Stimulated activated CD8-positive, alpha-beta memory T cell treated with anti-CD3 and anti-CD28 coated beads, Interleukin-15, amount 100 ng/mL, for 4 hours (primary cell): ENCODE measurements around the gene RGS6.

Source experiments
- DNase-seq, 2 donors: peaks; one replicate each; pipeline ENCODE4 v3.0.0-alpha.2; 2020; ENCODE audit warnings: low read depth in 2 of 2

Gene RGS6

DNA sequence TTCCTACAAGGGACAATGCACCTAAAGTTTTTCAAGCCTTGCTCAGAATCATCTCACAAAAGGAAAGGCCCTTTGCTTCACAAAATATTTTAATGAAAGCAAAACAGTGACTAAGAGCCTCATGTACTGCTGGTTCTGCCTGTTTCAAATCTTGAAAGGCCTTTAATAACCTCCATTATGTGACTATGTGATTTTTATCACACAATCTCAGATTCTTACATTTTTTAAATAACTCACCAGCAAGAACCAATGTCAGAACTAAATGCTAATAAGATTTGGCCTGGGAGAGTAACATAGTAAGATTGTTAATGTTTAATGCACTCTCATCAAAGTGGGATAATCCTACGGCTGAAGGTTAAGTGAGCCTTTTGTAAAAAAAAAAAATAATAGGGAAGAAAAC lies 378.9 kb downstream of the RGS6 start:
- no peak for DNase-seq

DNA sequence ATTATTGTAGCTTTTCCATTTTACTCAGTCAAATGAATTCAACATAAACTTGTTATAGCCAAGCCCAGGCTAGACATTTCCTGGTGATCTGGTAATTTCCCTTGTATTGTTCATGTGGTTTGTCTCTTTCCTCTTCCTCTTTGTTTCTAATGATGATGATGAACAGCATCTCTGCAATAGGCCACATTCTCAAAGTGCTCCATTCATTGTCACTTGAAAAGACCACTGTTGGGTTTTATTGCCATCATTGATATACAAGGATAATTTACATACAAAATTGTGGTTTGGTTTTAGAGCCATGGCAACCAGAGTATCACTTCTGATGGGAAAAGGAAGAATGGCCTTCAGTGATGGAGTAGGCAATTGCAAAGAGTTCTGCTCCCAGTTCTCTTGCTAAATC lies 379.3 kb downstream of the RGS6 start:
- DNase-seq = no peak

DNA sequence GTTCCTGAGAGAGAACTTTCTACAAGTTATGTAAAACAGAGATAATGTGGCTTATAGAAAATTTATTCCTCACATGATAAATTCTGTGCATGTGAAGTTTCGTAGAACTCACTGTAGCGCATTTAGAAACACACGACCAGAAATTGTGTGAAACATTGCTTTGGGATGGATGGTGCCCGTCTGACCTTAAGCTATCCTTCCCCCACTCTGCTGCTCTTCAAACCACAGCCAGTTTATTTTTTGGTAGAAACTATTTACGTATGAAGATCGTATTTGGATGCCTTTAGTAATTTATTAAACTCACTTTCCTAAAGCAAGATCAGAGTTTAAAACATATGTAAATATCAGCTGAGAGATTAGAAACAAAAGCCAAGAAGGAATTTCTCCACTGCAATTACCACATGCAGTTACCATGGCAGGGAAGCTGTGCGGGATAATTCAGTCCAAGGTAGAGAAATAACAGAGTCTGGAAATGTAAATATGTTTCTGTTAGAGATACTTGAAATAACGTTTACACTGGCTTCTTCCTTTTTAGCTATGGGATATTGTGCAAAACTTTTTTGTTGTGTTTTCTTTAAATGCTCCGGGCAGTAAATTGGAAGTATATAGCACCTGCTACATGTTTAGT lies 382.7 kb downstream of the RGS6 start:
- no peak for DNase-seq

DNA sequence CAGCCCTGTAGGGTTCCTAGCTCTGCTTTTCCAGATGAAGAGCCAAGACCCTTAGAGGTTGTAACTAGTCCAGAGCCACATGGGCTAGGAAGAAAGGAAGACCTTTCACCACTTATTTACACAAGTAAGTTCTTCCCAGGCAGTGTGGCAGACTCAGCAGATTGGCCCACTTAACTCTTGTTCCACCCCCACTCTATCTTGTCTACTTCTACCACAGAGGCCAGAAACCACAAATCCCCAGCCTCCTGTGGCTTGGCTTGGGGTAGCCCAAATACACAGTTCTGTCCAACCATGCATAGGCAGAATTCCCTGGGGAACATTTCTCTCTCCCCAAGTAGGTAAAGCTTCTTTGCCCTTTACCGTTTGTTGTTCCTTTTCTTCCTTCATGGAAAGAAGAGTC lies 383.5 kb downstream of the RGS6 start:
- DNase-seq = no peak

DNA sequence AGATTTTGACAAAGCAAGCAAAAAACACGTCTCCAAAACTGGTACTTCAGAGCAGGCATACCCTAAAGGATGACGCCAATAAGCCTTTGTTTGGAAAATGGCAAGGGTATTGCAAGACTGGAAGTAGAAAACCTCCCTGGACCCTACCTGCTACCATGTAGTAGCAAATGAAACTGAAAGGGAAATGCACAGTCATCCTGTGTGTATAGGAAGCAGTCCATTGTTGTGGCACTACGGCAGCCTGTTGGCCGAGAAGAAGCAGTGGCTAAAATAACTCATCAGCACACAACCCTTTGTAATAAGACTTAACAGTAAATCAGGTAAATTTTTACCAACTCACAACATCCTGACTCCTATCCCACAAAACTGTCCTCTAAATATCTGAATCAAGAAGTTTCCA lies 386.4 kb downstream of the RGS6 start:
- no peak for DNase-seq

DNA sequence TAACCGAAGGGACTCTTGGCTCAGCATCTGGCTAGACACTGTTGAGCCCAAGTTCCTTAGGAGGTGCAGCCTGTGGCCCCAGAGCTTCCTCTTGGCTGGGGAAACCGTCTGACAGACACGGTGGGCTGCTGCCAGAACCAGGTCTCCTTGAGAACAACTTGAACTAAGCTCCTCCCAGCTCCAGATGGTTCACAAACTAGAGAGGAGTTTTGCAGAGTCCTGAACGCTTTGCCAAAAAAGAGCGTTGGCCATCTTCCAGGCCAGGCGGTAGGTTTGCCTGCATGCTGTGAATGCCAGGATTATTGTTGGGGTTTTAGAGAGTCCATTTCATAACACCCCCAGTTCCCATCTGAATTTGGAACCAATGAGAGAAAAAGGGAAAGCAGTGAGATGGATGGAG lies 399.8 kb downstream of the RGS6 start:
- DNase-seq = no peak

DNA sequence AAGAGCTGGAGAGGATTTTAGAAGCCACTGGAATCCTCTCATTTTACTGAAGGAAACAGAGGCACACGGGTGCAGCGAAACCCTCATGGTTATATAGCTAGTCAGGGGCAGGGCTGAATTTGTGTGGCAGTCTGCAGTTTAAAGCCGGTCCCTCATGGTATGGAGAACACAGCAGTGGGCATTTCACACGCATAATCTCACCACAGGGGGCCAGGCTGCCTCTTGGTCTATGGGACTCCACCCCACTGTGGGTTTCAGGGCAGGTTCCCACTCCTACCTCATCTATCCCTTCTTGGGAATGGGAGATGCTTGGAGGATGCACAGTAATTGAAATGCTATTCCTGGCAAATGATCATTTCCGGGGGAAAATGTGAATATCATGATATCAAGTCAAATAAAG lies 400.6 kb downstream of the RGS6 start:
- no peak for DNase-seq

DNA sequence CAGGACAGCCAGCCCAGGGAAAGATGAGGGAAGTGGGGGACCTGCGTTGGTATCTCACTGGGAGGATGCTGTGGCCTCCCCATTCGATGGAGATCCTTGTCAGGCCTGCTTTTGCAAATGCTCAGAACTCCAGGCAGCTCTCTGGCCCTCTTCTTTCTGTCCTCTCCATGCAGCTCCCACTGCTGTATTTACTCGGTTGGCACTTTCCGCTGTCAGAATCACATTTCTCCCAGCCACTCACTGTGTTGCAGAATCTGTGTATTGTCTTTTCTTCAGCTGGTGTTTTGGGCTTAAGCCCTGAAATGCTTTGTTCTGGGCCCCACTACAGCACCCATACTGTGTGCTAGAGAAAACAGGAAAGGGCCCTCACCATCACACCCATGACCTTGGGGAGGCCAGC lies 401.1 kb downstream of the RGS6 start:
- DNase-seq = no peak

DNA sequence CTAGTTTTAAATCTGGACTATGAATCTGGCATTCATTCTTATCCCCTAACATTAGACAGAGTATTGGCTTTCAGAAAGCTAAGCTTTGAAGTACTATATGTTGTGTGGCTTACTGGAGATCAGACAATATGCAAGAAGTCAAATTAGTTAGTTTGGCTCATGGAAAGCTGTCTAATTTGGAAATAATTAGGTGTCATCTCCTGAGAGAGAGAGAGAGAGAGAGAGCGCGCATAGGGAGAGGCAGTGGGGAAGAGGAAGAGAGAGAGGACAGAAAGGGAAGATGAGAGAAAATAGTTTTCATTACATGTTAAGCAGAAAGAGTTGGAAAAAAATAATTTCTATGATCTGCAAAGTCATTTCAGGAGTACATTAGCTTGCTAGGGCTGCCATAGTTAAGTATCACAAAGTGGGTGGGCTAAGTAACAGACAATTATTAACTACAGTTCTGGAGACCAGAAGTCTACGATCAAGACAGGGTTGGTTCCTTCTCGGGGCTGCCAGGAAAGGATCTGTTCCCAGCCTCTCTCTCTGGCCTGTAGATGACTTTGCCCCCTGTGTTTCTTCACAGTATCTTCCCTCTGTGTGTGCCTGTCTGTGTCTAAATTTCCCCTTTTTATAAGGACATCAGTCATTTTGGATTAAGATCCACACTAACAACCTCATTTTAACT lies 404.2 kb downstream of the RGS6 start:
- no peak for DNase-seq

DNA sequence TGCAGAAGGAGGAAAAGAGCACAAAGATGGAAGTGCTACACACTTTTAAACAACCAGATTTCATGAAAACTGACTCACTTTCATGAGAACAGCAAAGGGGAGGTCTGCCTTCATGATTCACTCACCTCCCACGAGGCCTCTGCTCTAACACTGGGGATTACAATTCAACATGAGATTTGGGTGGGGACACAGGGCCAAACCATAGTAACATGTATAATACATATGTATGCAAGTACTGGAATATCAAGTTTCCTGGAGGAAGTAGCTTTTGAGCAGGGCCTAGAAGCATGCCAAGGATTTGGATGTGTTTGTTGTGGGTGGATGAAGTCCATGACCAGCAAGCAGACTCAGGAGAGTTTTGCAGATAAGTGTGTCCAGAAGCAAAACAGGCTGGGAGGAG lies 409.0 kb downstream of the RGS6 start:
- no peak for DNase-seq

DNA sequence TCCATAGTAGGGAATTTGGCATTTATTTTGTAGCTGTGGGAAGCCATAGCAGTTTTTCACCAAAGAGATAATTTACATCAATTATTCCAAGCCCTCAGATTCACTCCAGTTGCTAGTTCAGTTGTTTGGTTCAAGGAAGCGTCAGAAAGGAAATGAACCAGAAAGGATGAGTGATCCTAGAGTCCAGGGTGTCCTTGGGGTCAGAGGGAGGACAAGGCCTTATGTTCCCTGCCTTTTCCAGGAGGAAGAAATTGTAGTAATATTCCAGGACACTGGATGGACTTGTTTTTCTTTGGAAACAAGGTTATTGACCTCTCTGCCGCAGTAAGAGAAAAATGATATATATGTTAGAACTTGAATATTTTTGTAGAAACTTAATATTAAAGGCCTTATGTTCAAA lies 409.5 kb downstream of the RGS6 start:
- no peak for DNase-seq

DNA sequence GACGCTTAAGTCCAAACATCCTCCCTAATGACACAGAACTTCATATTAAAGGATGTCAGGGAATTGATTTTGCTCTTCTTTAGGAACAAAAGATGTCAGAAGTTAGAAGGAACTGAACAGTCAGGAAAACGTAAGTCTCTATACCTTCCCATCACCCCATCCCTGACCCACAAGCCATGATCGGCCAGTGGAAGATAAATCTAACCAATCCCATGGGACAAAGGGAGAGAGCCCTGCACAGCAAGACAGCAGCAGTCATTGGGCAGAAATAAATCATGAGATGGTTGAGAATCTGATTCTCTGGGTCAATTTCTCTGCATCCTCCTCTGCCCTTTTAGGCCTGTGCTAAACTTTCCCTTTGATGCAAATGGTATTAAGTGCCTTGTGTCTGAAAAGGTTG lies 414.9 kb downstream of the RGS6 start:
- DNase-seq = no peak

DNA sequence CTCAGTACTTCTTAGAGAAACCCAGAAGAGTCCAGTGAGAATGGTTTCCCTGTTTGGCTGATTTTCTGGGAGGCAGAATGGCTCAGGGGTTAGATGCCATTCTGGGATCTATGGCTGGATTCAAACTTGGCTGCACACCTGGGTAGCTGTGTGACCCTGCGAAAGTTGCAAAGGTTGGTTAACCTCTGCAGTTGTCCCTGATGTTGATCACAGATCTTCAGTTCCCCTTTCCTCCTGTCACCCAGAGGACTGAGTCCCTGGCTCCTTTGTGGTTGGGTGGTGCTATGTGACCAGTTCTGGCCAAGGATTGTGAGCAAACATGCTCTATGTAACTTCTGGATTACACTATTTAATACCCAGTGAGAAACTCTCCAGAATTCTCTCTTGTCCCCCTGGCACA lies 418.0 kb downstream of the RGS6 start:
- no peak for DNase-seq

DNA sequence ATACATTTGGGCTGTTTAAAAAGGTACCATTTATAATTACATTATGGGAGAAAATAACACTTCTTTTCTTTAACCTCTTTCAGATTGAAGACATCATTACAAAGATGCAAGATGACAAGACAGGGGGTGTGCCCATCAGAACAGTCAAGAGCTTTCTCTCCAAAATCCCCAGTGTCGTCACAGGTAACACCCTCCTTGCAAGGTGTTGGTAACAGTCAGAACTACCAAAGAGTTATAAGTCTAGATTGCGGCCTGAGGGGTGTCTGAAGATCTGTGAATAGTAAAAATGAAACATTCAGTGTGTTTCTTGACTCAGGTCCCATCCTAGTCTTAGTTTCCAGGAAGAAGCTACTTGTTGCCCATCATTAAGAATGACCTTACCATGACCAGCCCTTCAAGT lies 419.8 kb downstream of the RGS6 start:
- no peak for DNase-seq

DNA sequence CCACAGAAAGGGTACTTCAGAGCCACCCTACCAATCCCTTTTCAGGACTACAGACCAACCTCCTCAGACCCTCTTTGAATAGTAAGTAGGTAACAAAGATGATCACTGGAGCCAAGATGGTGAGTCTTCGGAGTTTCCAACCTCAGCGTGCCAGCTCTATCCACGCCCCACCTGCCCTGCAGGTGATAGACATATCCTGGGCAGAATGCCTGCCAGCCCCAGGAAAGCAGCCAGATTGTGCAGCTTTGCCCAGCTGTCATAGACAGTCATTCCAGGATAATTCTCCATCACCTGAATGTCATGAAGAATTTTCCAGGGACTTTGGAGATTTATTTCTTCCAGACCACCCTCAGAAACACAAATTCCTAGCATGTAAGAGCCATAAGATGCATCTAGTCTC lies 434.4 kb downstream of the RGS6 start:
- no peak for DNase-seq

DNA sequence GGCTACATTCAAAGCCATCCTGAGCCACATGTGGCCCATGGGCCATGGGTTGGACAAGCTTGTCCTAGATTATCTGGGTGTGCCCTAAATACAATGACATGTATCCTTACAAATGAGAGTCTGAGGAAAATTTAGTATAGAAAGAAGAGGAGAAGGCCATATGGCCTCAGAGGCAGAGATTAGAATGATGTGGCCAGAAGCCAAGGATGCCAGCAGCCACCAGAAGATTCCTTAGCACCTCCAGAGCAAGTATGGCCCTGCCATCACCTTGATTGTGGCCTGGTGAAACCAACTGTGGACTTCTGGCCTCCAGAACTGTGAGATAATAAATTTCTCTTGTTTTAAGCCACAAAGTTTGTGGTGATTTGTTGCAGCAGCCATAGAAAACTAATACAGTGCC lies 436.9 kb downstream of the RGS6 start:
- DNase-seq = no peak

DNA sequence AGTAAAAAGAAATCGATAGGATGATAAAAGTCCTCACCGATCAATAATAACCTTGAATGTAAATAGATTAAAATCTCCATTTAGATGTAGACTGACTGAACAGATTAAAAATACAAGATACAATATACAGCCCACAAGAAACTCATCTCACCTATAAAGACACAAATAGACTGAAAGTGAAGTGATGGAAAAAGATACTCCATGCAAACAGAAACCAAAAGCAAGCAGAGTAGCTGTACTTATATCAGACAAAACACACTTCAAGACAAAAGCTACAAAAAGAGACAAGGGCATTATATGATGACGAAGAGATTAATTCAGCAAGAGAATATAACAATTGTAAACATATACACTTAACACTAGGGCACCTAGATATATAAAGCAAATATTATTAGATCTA lies 444.8 kb downstream of the RGS6 start:
- DNase-seq = no peak

DNA sequence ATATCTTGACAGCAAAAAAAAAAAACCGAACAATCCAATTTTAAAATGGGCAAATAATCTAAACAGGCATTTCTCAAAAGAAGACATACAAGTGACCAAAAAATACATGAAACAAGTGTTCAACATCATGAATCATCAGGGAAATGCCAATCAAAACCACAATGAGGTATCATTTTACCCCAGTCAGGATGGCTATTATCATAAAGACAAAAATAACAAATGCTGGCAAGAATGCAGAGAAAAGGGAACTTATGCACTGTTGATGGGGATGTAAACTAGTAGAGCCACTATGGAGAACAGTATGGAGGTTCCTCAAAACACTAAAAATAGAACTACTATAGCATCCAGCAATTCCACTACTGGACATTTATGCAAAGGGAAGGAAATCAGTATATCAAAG lies 448.2 kb downstream of the RGS6 start:
- no peak for DNase-seq

DNA sequence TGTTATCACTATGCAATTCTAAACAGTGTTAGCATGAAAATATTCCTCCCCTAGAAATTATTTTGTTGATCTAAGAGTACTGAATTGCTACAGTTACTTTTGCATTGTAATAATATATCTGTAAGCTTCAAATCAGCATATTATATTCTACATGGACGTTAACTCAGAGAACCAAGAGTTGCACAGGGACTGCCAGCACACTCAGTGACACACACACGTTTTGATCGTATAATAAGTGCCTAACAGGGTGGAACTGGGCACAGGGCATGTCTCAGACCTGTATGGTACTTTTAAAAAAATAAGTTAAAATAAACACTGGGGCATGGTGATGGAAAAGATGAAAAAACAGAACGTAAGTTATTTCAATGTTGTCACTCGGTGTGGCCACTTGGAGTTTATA lies 451.6 kb downstream of the RGS6 start:
- DNase-seq = no peak

DNA sequence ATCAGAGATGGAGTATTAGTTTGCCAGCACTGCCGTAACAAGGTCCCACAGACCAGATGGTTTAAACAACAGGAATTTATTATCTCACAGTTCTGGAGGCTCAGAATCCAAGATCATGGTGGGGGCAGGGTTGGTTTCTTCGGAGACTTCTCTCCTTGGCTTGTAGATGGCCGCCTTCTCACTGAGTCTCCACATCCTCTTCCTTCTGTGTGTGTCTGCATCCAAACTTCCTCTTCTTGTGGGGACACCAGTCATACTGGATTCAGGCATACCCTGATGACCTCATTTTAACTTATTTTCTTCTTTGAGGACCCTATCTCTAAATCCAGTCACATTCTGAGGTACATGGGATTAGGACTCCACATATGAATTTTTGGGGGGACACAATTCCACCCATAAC lies 455.5 kb downstream of the RGS6 start:
- no peak for DNase-seq

DNA sequence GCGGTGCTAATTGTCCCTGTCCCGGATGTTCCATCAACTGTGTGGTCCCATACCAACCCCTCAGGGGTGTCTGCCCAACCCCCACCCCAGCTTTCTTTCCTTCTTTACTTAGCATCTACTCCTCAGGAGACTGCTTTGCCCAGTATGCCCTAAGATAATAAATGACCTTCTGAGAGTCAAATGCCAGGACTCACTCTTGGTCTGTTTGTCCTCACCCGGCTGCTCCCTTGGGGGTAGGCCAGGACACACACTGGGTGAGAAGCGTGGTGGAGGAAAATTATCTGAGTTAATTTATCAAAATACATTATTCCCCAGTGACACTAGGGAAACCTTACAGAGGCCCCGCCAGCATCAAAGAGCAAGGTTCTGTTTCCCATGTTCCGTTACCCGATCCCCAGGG lies 457.0 kb downstream of the RGS6 start:
- no peak for DNase-seq

DNA sequence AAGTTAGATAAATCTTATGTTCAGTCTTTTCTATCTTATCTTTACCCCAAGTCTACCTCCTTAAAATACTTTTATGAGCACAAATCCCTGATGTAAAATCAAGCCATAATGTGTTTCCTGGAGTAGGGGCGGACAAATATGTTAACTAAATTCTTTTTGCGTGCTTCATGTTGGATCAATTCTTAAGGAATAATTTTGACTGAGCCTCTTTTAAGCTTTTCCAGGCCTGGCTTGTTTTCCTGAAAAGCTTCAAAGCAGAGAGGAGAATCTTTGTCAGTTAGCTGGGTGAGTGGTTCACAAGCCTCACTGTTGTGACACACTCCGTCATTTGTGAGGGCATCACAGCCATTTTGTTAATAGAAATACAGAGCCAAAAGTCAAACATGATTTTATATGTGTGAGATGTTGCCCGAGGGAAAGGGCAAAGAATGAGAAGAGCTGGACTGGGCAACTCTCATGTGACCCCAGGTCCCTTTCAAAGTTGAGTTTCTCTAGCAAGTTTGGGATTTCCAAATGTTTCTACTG lies 468.9 kb downstream of the RGS6 start:
- DNase-seq = no peak

DNA sequence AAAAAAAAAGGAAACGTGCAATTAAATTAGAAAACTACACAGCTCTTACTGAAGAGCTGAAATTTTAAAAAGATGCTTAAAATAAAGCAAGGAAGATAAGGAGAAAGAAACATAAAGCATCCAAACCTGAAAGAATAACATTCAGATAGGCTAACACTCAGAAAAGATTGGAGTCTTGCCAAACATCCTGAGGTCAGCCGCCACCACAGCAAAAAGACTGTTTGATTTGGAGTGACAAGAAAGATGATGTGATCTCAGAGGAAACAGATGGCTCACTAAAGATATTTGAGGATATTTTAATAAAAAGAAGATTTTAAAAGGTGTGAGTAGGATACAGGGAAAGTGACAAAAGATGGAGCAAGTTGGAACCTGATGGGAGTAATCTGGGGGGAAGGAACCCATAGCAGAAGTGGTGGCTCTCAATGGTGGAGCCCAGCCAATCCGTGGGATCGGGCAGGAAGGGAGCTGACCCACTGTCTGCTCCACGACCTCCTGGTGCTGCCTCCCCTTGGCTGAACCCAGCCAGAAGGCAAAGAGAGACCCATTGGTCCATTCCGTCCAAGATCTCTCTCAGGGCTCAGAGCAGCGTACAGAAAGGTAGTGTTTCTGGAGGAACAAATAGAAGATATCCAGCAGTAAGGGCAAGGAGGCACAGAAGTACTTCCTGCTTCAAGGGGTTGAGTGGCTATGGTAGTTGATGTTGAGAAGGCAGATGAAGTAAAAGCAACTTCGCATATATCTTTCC lies 469.6 kb downstream of the RGS6 start:
- DNase-seq = no peak
